Upper lobe of left lung (tissue), 6 donors: ENCODE data around the gene LBR. TPM values are rescaled to one million over a fixed set of nuclear protein-coding genes. Genes with fewer than 3 reads are reported as not detected.

Experiments
- ATAC-seq, 2 donors: fragments of 200-7000 bp; cut with Tn5 transposase; one replicate each; pipeline ENCODE4 v1.9.1; 2022; ENCODE audit warnings: mild to moderate bottlenecking in 2 of 2, moderate library complexity in 2 of 2; ENCODE audit not compliant: low FRiP score in 2 of 2
- DNase-seq, 2 donors: peaks; one replicate each; pipeline ENCODE4 v3.0.0-alpha.2; 2019 to 2020
- H3K27ac ChIP-seq, 4 donors: fragments of 200-600 bp; sonication (generic); one replicate each; pipeline ENCODE4 v1.5.1; 2016 to 2019
- H3K27me3 ChIP-seq, 4 donors: fragments of 200-600 bp; sonication (generic); one replicate each; pipeline ENCODE4 v1.5.1; 2017 to 2019
- H3K36me3 ChIP-seq, 4 donors: fragments of 200-600 bp; sonication (generic); one replicate each; pipeline ENCODE4 v1.5.1; 2016 to 2019
- H3K4me1 ChIP-seq, 4 donors: fragments of 200-600 bp; sonication (generic); one replicate each; pipeline ENCODE4 v1.5.1; 2018 to 2019
- H3K4me3 ChIP-seq, 4 donors: fragments of 200-600 bp; sonication (generic); one replicate each; pipeline ENCODE4 v1.5.1; 2017 to 2019; ENCODE audit warnings: mild to moderate bottlenecking in 2 of 4, moderate library complexity in 1 of 4
- H3K9me3 ChIP-seq, 4 donors: fragments of 200-600 bp; sonication (generic); one replicate each; pipeline ENCODE4 v1.5.1; 2018 to 2019
- CTCF ChIP-seq, 6 experiments: fragments of 450-650 bp in 4 of 6; fragments of 200-600 bp in 2 of 6; sonication (generic) in 2 of 6; IDR thresholded peaks; one replicate each; pipeline ENCODE4 v1.5.1; 2016 to 2019; ENCODE audit warnings: antibody characterized with exemption in 6 of 6
- EP300 ChIP-seq, 4 donors: sonication (generic); formaldehyde crosslinking; IDR thresholded peaks; one replicate each; pipeline ENCODE4 v1.5.1; 2017; ENCODE audit warnings: antibody characterized with exemption in 4 of 4, control low read depth in 2 of 4
- POLR2A ChIP-seq, 4 donors: fragments of 450-650 bp; IDR thresholded peaks; one replicate each; pipeline ENCODE4 v1.5.1; 2016 to 2017; ENCODE audit warnings: antibody characterized with exemption in 4 of 4, mild to moderate bottlenecking in 2 of 4
- POLR2AphosphoS5 ChIP-seq, 2 donors: sonication (generic); formaldehyde crosslinking; IDR thresholded peaks; one replicate each; pipeline ENCODE4 v1.5.1; 2017; ENCODE audit warnings: antibody characterized with exemption in 2 of 2
- WGBS, 2 donors: methylation state at CpG; one replicate each; pipeline ENCODE4 v1.1.5; 2017 to 2018; 5-methylcytosine and 5-hydroxymethylcytosine counted together
- total RNA-seq, 6 donors: library from RNA; depleted of rRNA in 4 of 6; stranded (reverse); fragments of >200 nt in 4 of 6; gene quantifications; one replicate each; pipeline versions ENCODE4 v1.1.0 to v1.2.1, GENCODE V29; 2016 to 2021
- donor health status: DM: no; HTN: no; CAD: no; lungs with moderate emphysema.
- donor health status: DM: no; HTN: yes; CAD: no; lungs with severe emphysema.

Gene LBR
- total RNA-seq, 6 donors from 2014 or later, result 32.8 to 50.3 (median 40.1) TPM

DNA sequence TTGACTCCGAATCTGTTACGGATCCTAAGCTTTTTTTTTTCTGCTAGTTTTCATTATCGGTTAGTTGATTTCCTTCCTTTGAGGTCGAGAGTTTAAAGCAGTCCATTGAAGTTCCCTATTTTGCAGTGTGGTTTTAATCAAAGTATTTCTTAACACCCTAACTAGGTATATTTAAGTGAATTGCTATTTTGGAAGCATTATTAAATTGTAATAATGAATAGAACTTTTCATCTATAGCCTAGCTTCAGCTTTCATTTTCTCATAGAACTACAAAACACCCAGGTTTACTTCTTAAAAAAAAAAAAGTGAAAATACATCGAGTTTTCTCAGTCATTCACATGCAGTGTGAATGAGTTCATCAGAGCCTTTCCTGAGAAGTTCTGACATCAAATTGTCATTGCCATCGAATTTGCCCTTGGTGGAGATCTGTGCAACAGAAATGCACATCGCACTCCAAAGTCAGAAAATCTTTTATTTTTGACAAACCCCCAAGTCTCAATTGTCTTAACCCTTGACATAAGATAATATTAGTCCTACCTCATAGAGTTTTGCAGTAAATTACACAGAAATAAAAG lies 1.1 kb upstream of the LBR start:
- Histone ChIP-seq H3K9me3 (no peaks in the 10 kb centered on the region), H3K4me1 (peaks cover 16 to 37% (median 28%) of the 10 kb centered on the region in 4 donors), H3K27ac (peak overlapping the region; percentile 85 to 98 (median 92)), H3K36me3 (no peaks in the 10 kb centered on the region), H3K4me3 (peak overlapping the region; percentile 58 to 98 (median 80)), H3K27me3 (no peaks in the 10 kb centered on the region)
- DNase-seq, result no peak
- peak in 1 of 2 donors; percentile 3 for ATAC-seq
- 19 to 21% methylated on average over 7 of the region's 7 CpGs for WGBS, 2 donors
- TF ChIP-seq POLR2A (IDR thresholded peaks at IDR 0.05) (no peak), EP300 (IDR thresholded peaks at IDR 0.05) (no peak), CTCF (IDR thresholded peaks at IDR 0.05) (no peak), POLR2AphosphoS5 (IDR thresholded peaks at IDR 0.05) (no peak)

DNA sequence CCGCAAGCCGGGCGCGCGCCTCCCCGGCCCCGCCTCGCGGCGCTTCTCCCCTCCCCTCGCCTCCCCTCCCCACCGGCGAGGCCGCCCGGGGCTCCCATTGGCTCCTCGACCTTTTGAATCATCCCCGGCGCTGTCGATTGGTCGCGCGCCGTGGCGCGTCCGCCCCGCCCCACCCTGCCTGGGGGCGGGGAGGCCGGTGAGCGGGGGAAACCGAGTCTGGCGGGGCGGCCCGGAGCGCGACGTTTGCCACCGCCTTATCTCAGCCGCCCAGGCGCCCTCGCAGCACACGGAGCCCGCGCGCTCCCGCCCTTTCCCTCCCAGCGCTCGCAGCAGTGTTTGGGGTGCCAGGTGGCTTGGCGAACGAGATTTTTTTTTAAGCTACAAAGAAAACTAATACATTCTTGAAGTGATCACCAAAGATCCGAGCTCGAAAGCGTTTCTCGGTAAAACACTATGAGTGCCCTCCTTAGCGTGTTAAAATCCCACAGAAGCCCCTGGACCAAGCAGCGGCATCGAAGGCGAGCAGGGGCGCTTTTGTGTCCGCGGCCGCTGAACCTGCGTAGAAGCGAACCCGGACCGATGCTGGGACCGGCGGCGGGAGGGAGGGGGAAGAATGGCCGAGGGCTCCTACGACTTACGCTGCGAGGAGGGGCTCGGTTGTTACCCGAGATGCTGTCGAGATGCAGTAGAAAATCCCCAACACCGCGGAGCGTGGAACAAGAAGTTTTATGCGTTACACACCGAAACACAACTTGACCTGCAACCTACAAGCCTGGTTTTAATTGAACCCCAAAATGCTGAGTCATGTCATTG lies 436 bp upstream of the LBR start:
- Histone ChIP-seq H3K9me3 (no peaks in the 10 kb centered on the region), H3K36me3 (no peaks in the 10 kb centered on the region), H3K27ac (peak overlapping the region; percentile 85 to 98 (median 92)), H3K4me1 (peaks cover 16 to 44% (median 32%) of the 10 kb centered on the region in 4 donors), H3K4me3 (peak overlapping the region; percentile 72 to 98 (median 92)), H3K27me3 (no peaks in the 10 kb centered on the region)
- DNase-seq, result peak; percentile 95 to 98
- 1% methylated on average over 61 to 63 of the region's 81 CpGs for WGBS, 2 donors
- TF ChIP-seq EP300 (IDR thresholded peaks at IDR 0.05) (no peak), CTCF (IDR thresholded peaks at IDR 0.05) (no peak), POLR2AphosphoS5 (IDR thresholded peaks at IDR 0.05) (peak; percentile 34 to 93), POLR2A (IDR thresholded peaks at IDR 0.05) (peak in 3 of 4 donors; percentile 43 to 89 (median 72))
- peak; percentile 95 to 98 for ATAC-seq

GRCh38 chr1:225426395-225427234 lies 1.2 kb downstream of the LBR start:
- peak; percentile 3 to 39 for ATAC-seq
- H3K27ac ChIP-seq, result peak overlapping the region; percentile 85 to 98 (median 92)
- H3K4me1 ChIP-seq, result peaks cover 23 to 58% (median 44%) of the 10 kb centered on the region in 4 donors

More at GRCh38 chr1:225426395-225427234, 1.2 kb downstream of the LBR start:
- Histone ChIP-seq H3K36me3 (peaks cover 0 to under 1% (median 0%) of the 10 kb centered on the region in 4 donors), H3K27me3 (no peaks in the 10 kb centered on the region), H3K4me3 (peak overlapping the region; percentile 72 to 98 (median 92)), H3K9me3 (no peaks in the 10 kb centered on the region)
- TF ChIP-seq CTCF (IDR thresholded peaks at IDR 0.05) (no peak), EP300 (IDR thresholded peaks at IDR 0.05) (no peak), POLR2A (IDR thresholded peaks at IDR 0.05) (no peak), POLR2AphosphoS5 (IDR thresholded peaks at IDR 0.05) (no peak)
- WGBS, 2 donors, result 2 to 4% methylated on average over 35 to 36 of the region's 36 CpGs
- peak; percentile 71 to 86 for DNase-seq
